Stimulated activated CD8-positive, alpha-beta memory T cell treated with anti-CD3 and anti-CD28 coated beads, Interleukin-4, amount 100 ng/mL, for 1 hour (primary cell): ENCODE data around the gene MYOT.

Experiments used
- DNase-seq, 2 donors: peaks; one replicate each; pipeline ENCODE4 v3.0.0-alpha.2; 2020; ENCODE audit warnings: low read depth in 2 of 2, low spot score in 1 of 2

Gene MYOT

DNA sequence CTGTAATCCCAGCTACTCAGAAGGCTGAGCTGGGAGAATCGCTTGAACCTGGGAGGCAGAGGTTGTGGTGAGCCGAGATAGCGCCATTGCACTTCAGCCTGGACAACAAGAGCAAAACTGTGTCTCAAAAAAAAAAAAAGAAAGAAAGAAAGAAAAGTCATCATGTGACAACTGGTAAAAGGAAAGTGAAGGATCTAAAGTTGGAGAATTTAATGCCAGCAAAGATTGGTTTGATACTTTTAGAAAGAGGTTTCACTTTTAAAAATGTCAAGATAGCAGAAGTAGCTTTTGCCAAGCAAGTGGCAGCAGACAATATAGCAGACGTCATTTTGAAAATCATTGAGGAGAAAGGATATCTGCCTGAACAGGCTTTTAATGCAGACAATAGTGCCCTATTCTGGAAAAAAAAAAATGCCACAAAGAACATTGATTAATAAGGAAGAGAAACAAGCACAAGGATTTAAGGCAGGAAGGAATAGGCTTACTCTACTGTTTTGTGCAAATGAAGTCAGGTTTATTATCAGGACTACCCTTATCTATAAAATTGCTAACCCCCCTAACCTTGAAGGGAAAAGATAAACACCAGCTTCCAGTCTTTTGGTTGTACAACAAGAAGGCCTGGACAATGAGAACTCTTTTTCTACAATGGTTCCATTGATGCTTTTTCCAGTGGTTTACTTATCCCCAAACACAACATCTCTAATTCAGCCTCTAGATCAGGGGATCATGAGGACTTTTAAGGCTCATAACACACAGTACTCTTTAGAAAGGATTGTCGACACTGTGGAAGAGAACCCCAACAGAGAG is 33.6 kb downstream of the MYOT start:
- DNase-seq: no peak

DNA sequence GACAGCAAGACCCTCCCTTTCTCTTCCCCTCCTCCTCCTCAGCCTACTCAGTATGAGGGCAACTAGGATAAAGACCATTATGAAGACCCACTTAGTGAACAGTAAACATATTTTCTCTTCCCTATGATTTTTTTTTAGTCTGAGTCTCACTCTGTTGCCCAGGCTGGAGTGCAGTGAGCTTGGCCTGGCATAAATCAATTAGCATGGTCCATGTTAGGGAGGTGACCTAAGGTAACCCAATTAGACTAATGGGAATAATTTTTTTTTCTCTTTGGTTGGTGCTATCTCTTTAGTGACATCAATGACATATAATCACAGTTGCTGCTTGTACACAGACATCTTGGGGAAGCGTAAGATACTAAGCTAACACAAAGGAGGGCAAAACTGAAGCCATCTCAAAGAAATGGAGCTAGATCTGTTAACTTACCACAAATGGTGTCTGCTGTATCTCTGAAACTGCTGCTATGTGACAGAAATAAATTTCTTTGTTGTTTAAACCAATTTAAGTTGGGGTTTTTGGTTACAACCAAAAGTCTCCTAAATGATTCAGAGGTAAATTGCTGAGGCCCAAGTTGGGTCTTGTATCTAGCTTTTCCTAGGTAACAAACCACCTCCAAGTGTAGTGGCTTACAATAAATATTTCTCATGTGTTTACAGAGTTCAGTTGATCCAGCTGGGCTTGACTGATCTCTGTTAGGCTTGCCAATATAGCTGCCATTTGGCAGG is 34.9 kb downstream of the MYOT start:
- DNase-seq: no peak

- DNase-seq: no peak
These were observed 47.1 kb downstream of the MYOT start for GRCh38 chr5:137914758-137915157.

DNA sequence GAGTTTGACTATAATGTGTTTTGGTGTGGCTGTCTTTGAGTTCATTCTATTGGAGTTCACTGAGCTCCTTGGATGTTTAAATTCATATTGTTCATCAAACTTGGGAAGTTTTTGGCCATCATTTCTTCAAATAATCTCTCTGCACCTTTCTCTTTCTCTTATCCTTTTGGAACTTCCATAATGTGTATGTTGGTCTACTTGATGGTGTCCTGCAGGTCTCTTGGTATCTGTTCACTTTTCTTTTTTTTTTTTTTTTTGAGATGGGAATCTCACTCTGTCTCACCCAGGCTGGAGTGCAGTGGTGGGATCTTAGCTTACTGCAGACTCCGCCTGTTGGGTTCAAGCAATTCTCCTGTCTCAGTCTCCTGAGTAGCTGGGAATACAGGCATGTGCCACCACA is 49.3 kb downstream of the MYOT start:
- no peak for DNase-seq

DNA sequence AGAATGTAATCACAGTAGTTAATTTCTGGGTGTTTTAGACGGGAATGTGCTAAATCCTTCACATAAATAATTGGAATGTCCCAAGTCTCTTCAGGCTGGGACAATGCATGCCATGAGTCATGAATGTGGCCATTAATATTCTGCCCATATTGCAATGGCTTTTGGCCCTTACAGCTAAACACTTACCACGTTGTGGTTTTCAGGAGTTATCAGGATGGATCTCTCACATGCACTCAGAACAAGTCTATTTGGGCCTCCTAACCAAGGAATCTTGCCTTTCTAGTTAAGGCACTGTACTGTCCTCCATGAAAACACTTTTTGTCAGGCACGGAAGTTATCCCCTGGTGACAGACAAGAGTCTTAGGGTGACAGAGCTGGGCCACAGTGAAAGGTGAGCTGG is 54.3 kb downstream of the MYOT start:
- DNase-seq: no peak

DNA sequence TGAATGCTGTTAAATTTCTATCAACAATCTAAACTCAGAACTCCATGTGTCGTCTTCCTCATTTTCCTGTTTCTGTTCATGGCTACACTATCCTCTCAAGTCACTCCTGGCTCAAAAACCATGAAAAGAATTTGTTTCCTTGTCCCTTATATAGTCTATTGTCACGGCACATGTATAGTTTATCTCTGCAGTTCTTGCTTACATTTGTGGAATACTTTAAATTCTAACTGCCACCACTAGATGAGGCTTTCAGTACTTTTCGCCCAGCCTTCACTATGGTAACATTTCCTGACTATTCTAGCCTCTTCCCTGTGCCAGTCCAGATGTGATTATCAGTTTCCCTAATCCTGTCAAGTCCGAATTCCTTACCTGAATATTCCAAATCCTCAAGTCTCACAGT is 56.2 kb downstream of the MYOT start:
- DNase-seq: no peak

GRCh38 chr5:137932800-137933199 is 65.1 kb downstream of the MYOT start:
- no peak for DNase-seq

GRCh38 chr5:137933491-137933911 is 65.8 kb downstream of the MYOT start:
- DNase-seq: no peak

- DNase-seq: no peak
These were observed 67.5 kb downstream of the MYOT start for GRCh38 chr5:137935190-137935589.

GRCh38 chr5:137935694-137936093 is 68.0 kb downstream of the MYOT start:
- no peak for DNase-seq
